Measurements from ENCODE around the gene SH3RF3. TPM values are rescaled to one million over a fixed set of nuclear protein-coding genes. Genes with fewer than 3 reads are reported as not detected.

The SH3RF3 gene
- total RNA-seq, 2 donors from 2014 or later, result 1.5 to 1.8 TPM

- Histone ChIP-seq H3K9ac (ENCODE audit: extremely low read depth, low read length, poor library complexity, severe bottlenecking) (no peak overlapping the region), H3K4me3 (ENCODE audit: low read length) (no peak overlapping the region), H3K27me3 (ENCODE audit: control insufficient read depth, insufficient read depth, low read length, poor library complexity, severe bottlenecking) (no peaks in the 10 kb centered on the region), H3K36me3 (ENCODE audit: control insufficient read depth, insufficient read depth, low read length) (no peaks in the 10 kb centered on the region), H3K27ac (ENCODE audit: low read depth, low read length) (no peak overlapping the region), H3K9me3 (ENCODE audit: control insufficient read depth, low read length) (peaks cover 7% of the 10 kb centered on the region), H3K4me1 (ENCODE audit: control insufficient read depth, insufficient read depth, low read length) (no peaks in the 10 kb centered on the region)
- Mint-ChIP-seq H3K4me1 (peaks cover 3% of the 10 kb centered on the region), H3K36me3 (ENCODE audit: low read depth) (no peaks in the 10 kb centered on the region), H3K27ac (no peak overlapping the region), H3K27me3 (ENCODE audit: insufficient read depth) (no peaks in the 10 kb centered on the region), H3K9me3 (peaks cover 4% of the 10 kb centered on the region), H3K4me3 (no peak overlapping the region)
- WGBS, 2 experiments (ENCODE audit: insufficient coverage in 1 of 2, insufficient read length in 1 of 2), result 94 to 96% methylated on average over 4 of the region's 4 CpGs
- TF ChIP-seq CTCF (conservative IDR thresholded peaks at IDR 0.05), result no peak
- DNase-seq, result no peak
These were observed 197.3 kb downstream of the SH3RF3 start for GRCh38 chr2:109326306-109326705.

GRCh38 chr2:109330056-109330455, 201.1 kb downstream of the SH3RF3 start:
- Histone ChIP-seq H3K4me3 (ENCODE audit: low read length) (no peak overlapping the region), H3K9ac (ENCODE audit: extremely low read depth, low read length, poor library complexity, severe bottlenecking) (no peak overlapping the region), H3K27ac (ENCODE audit: low read depth, low read length) (no peak overlapping the region), H3K4me1 (ENCODE audit: control insufficient read depth, insufficient read depth, low read length) (peaks cover 5% of the 10 kb centered on the region), H3K9me3 (ENCODE audit: control insufficient read depth, low read length) (peaks cover 7% of the 10 kb centered on the region), H3K36me3 (ENCODE audit: control insufficient read depth, insufficient read depth, low read length) (no peaks in the 10 kb centered on the region), H3K27me3 (ENCODE audit: control insufficient read depth, insufficient read depth, low read length, poor library complexity, severe bottlenecking) (no peaks in the 10 kb centered on the region)
- Mint-ChIP-seq H3K27ac (no peak overlapping the region), H3K9me3 (no peaks in the 10 kb centered on the region), H3K27me3 (ENCODE audit: insufficient read depth) (no peaks in the 10 kb centered on the region), H3K36me3 (ENCODE audit: low read depth) (no peaks in the 10 kb centered on the region), H3K4me3 (no peak overlapping the region), H3K4me1 (peaks cover 12% of the 10 kb centered on the region)
- TF ChIP-seq CTCF (conservative IDR thresholded peaks at IDR 0.05), result no peak
- no peak for DNase-seq
- WGBS, 2 experiments (ENCODE audit: insufficient coverage in 1 of 2, insufficient read length in 1 of 2), result 95 to 100% methylated on average over 3 to 4 of the region's 4 CpGs

- WGBS, 2 experiments (ENCODE audit: insufficient coverage in 1 of 2, insufficient read length in 1 of 2), result 94% methylated on average over 4 of the region's 4 CpGs; no CpG with 5 or more reads in 1 of the 2 experiments
These were observed 202.1 kb downstream of the SH3RF3 start for GRCh38 chr2:109331081-109331480.

More at GRCh38 chr2:109331081-109331480, 202.1 kb downstream of the SH3RF3 start:
- H3K4me1 Mint-ChIP-seq, result peaks cover 16% of the 10 kb centered on the region
- H3K4me3 Mint-ChIP-seq, result no peak overlapping the region
- H3K27ac ChIP-seq (ENCODE audit: low read depth, low read length), result no peak overlapping the region
- no peaks in the 10 kb centered on the region for H3K9me3 Mint-ChIP-seq
- no peak for TF ChIP-seq CTCF (conservative IDR thresholded peaks at IDR 0.05)
- no peak overlapping the region for H3K4me3 ChIP-seq (ENCODE audit: low read length)
- DNase-seq, result no peak
- no peaks in the 10 kb centered on the region for H3K36me3 ChIP-seq (ENCODE audit: control insufficient read depth, insufficient read depth, low read length)
- peaks cover 5% of the 10 kb centered on the region for H3K4me1 ChIP-seq (ENCODE audit: control insufficient read depth, insufficient read depth, low read length)
- no peak overlapping the region for H3K9ac ChIP-seq (ENCODE audit: extremely low read depth, low read length, poor library complexity, severe bottlenecking)
- H3K27ac Mint-ChIP-seq, result no peak overlapping the region
- H3K36me3 Mint-ChIP-seq (ENCODE audit: low read depth), result no peaks in the 10 kb centered on the region
- H3K27me3 Mint-ChIP-seq (ENCODE audit: insufficient read depth), result no peaks in the 10 kb centered on the region
- peaks cover 7% of the 10 kb centered on the region for H3K9me3 ChIP-seq (ENCODE audit: control insufficient read depth, low read length)
- H3K27me3 ChIP-seq (ENCODE audit: control insufficient read depth, insufficient read depth, low read length, poor library complexity, severe bottlenecking), result no peaks in the 10 kb centered on the region
